ENCODE measurements around the gene VPS26A. TPM values are rescaled to one million over a fixed set of nuclear protein-coding genes. Genes with fewer than 3 reads are reported as not detected.
A peak's percentile ranks its signal among the peaks of the same experiment; 100 is the strongest.

The VPS26A gene
- total RNA-seq, 4 donors from 2014 or later: 22.0 to 67.2 (median 52.1) TPM

- DNase-seq: peak in 1 of 2 donors; percentile 32
- Histone ChIP-seq H3K9me3 (no peaks in the 10 kb centered on the region), H3K4me1 (no peaks in the 10 kb centered on the region), H3K4me3 (peak overlapping the region in 1 of 2 donors; percentile 5), H3K27me3 (no peaks in the 10 kb centered on the region), H3K27ac (peak overlapping the region; percentile 70 to 94), H3K36me3 (no peaks in the 10 kb centered on the region)
- no peak for TF ChIP-seq POLR2A (IDR thresholded peaks at IDR 0.05)
- intact Hi-C loops (cut with DNase I; ENCODE audit: low total_unique reads): no loop called here
Observed at GRCh38 chr10:69089638-69090599, 34.1 kb upstream of the VPS26A start.

GRCh38 chr10:69090685-69091084 is 33.3 kb upstream of the VPS26A start:
- peak overlapping the region; percentile 70 to 94 for H3K27ac ChIP-seq
- no peaks in the 10 kb centered on the region for H3K27me3 ChIP-seq
- H3K4me1 ChIP-seq: no peaks in the 10 kb centered on the region
- DNase-seq: no peak
- no peak overlapping the region for H3K4me3 ChIP-seq
- intact Hi-C loops (cut with DNase I; ENCODE audit: low total_unique reads): no loop called here
- no peak for TF ChIP-seq POLR2A (IDR thresholded peaks at IDR 0.05)
- no peaks in the 10 kb centered on the region for H3K9me3 ChIP-seq
- H3K36me3 ChIP-seq: no peaks in the 10 kb centered on the region

- Histone ChIP-seq H3K36me3 (no peaks in the 10 kb centered on the region), H3K4me1 (no peaks in the 10 kb centered on the region), H3K4me3 (no peak overlapping the region), H3K9me3 (no peaks in the 10 kb centered on the region), H3K27ac (peak overlapping the region in 1 of 2 donors; percentile 94), H3K27me3 (no peaks in the 10 kb centered on the region)
- no peak for DNase-seq
- intact Hi-C loops (cut with DNase I; ENCODE audit: low total_unique reads): no loop called here
- TF ChIP-seq CTCF (IDR thresholded peaks at IDR 0.05) (no peak), POLR2A (IDR thresholded peaks at IDR 0.05) (no peak)
Observed at GRCh38 chr10:69091143-69091651, 32.8 kb upstream of the VPS26A start.

GRCh38 chr10:69092959-69093850 is 30.8 kb upstream of the VPS26A start:
- intact Hi-C loops (cut with DNase I; ENCODE audit: low total_unique reads): no loop called here
- Histone ChIP-seq H3K36me3 (no peaks in the 10 kb centered on the region), H3K27me3 (no peaks in the 10 kb centered on the region), H3K4me1 (no peaks in the 10 kb centered on the region), H3K9me3 (no peaks in the 10 kb centered on the region), H3K4me3 (no peak overlapping the region), H3K27ac (no peak overlapping the region)
- TF ChIP-seq CTCF (IDR thresholded peaks at IDR 0.05) (peak; percentile 66 to 88 (median 74)), POLR2A (IDR thresholded peaks at IDR 0.05) (no peak)
- peak; percentile 61 to 86 for DNase-seq

GRCh38 chr10:69093933-69094332 is 30.0 kb upstream of the VPS26A start:
- Histone ChIP-seq H3K27me3 (no peaks in the 10 kb centered on the region), H3K4me1 (no peaks in the 10 kb centered on the region), H3K27ac (no peak overlapping the region), H3K4me3 (no peak overlapping the region), H3K36me3 (no peaks in the 10 kb centered on the region), H3K9me3 (no peaks in the 10 kb centered on the region)
- DNase-seq: no peak
- intact Hi-C loops (cut with DNase I; ENCODE audit: low total_unique reads): no loop called here
- TF ChIP-seq CTCF (IDR thresholded peaks at IDR 0.05): no peak
- no peak for TF ChIP-seq POLR2A (IDR thresholded peaks at IDR 0.05)
